GM18951 (cell line): ENCODE data around the gene PLPP4.

ENCODE experiments used
- POLR2A ChIP-seq: IDR thresholded peaks from 4 replicates; pipeline ENCODE4 v1.6.1; 2011; ENCODE audit warnings: mild to moderate bottlenecking; ENCODE audit not compliant: insufficient read length, insufficient read depth; ENCODE audit errors: extremely low read depth
- in situ Hi-C: fragments of 300-500 bp; cut with MboI; formaldehyde crosslinking; loops from one replicate; pipeline ENCODE4 v1.12.0; 2022; ENCODE audit warnings: low sequenced_read_pairs, mixed read lengths, inconsistent platforms; ENCODE audit not compliant: unreplicated experiment

Gene PLPP4

DNA sequence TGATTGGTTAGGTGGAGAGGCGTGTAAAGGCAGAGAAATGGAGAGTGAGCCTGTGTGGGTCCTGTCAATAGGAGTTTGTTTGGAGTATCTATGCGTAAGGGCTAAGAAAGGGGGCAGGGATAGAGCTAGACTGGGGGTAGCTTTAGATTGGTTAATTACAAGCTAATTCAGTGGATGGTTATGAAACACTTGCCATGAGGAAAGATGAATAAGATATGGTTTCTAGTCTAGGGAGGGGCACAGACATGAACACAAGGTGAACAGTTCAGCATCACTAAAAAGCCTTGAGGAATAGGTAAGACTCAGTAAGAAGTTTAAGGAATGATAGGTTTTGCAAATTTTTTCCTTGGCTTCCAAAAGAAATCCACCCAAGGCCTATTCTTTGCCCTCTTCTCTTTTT is 50.6 kb downstream of the PLPP4 start:
- TF ChIP-seq POLR2A = no peak
- in situ Hi-C loops = no loop called here

DNA sequence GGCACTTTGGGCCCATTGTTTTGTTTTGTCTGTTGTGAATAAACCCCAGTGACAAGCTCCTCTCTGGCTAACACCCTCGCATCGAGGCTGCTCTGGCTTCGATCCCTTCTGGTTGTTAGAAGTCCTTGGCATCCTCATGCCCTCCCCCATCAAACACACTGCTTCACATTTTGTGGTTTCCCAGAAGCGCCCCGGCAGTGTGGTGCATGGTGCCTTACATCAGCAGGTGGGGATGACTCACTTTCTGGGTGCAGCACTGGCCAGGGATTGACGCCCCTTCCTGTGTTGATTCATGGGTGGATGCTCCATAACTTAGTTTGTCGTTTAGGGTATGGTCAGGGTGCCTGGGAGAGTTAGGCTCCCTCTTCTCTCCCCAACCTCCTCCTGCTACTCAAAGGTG is 51.4 kb downstream of the PLPP4 start:
- in situ Hi-C loops = no loop called here
- no peak for TF ChIP-seq POLR2A

DNA sequence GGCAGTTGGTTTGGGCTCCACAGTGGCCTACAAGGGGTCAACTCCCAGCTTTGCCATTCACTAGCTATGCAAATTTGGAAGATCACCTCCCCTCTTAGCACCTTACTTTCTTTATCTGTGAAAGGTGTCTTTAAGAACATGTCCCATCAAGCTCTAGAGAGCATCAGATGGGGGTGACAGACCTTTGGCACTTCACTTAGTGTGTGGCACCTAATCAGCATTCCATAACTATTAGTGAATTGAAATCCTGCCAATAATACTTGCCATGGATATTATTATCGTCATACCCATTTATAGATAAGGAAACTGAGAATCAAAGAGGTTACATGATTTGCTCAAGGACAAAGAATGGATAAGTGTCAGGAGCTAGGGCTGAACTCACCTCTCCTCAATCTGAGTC is 51.9 kb downstream of the PLPP4 start:
- in situ Hi-C loops = no loop called here
- no peak for TF ChIP-seq POLR2A

DNA sequence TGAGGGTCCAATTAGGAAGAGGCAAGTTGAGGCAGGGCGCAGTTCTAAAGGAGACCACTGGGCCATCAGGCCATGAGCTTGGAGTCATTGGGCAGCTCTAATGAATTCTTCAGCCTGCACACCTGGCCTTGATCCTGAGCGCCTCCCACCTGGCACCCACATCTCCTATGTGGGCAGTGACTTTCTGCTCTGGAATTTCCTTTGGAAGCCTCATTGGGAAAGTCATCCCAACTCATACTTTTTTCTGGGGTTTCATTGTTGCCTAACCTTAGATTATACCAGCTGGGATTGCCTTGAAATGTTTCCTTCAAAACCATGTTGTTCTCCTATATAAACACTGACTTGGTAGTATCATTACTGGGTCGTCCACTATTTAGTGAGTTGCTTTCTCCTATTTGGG is 54.1 kb downstream of the PLPP4 start:
- TF ChIP-seq POLR2A = no peak
- in situ Hi-C loops = no loop called here

DNA sequence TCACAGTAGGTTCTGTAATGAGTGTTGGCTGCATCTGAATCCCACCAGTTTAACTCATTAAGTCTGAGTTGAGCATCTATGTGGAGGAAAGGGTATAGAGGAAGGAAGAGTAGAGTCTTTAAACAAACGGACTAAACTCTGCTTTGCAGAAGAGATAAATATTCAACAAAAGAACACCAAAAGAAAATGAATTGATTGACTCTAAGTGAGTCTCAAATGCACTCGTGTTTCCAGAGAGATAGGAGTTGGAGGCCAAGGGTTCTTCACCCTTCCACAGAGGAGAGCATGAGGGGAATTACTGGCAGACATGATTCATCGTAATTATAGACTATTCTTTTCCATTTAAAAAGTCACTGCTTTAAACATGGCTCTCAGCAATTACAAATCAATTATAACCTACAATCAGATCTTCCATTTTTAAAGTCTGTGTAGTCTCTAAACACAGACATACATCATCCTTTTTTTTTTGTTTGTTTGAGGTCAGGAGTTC is 56.3 kb downstream of the PLPP4 start:
- no peak for TF ChIP-seq POLR2A
- in situ Hi-C loops = no loop called here

DNA sequence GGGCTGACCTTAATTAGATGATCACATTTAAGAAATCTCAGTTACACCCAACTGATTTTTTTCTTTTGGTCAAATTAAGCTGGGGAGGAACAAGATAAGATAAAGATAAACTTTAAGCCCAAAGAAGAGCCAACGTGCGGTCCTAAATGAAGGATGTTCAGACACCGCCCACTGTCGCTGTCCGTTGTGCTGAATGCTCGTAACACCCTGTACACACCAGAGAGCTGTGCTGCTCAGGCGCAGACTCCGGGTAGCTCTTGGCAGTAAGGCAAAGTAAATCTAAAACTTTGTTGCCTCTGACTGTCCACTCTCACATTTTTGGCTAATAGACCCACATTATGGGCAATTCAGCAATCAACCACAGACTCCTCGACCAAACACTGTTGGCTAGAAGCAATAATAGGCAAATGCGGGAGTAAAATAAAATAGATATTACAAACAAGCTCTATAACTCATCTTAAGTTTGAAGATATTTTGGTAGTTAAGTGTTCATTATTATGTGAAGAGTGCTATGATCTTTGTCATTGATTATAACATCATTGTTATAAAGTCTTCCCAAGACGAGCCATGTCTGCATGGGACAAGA is 57.1 kb downstream of the PLPP4 start:
- in situ Hi-C loops = no loop called here
- no peak for TF ChIP-seq POLR2A

DNA sequence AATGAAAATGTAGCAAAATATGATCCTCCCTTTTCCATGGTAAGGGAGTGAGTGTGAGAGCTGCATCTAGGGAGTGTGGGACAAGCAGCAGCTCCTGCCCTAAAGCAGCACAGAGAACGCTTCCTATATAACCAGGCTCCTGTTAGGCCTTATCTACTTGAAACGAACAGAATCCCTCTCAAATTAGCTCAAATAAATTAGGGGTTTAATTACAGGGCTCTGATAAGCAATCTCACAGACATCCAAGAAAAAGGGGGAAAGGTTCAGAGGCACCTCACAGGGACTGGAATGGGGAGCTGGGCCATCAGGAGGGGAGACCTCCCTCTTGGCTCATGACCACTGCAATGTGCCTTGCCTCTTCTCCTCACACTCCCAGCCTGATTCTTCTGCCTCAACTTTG is 57.9 kb downstream of the PLPP4 start:
- in situ Hi-C loops = no loop called here
- TF ChIP-seq POLR2A = no peak

DNA sequence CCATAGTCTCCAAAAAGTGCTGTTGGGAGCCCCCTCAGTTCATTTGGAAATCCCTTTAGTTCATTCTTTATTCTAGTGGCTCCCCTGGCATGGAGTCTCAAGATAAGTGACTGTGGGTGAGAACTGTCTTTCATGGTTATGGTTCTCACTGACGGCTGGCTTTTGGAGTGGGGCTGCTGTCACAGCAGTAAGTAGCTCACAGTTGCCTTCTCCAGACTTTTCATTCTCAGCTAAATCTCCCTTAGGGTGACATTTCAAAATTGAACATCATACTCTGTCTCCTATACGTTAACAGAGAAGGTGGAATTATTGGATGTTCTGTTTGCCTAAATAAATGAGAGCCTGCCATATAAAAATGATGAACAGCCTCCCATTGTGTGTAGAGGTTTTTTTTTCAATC is 58.7 kb downstream of the PLPP4 start:
- in situ Hi-C loops = no loop called here
- no peak for TF ChIP-seq POLR2A

DNA sequence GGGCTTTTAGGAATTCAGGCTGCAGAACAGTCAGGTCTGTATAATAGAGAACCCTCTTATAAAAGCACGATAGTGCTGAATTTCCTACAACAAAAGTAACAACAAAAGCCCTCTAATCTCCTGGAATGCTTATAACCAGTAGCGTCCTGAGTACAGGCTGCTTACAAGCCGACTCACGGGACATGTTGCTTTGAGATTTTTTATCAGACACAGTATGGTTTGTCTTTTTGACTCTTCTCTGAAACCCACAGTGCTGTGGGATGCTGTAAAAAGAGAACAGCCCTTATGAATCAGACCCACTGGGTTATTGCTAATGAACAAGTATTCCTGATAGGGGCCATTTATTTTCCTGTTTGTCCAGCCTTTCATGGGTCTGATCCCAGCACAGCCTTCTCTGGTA is 59.4 kb downstream of the PLPP4 start:
- in situ Hi-C loops = no loop called here
- TF ChIP-seq POLR2A = no peak

DNA sequence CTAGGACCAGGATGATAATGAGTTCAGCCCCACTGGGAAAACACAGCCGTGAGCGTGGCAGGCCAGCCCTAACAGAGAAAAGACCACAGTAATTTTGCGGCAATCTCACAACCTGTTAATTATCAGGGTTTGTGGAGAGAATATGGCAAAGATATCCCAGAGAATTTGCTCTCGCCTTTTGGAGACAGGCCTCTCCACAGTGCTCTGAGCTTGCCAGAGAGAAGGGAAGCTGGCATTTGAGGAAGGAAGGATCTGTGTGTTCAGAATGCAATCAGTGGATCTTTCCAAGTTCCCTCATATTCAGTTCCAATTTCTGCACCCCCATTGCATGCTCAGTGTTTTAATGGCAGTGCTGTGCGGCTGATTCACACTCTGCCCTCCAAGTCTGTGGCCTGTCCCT is 60.2 kb downstream of the PLPP4 start:
- in situ Hi-C loops = no loop called here

DNA sequence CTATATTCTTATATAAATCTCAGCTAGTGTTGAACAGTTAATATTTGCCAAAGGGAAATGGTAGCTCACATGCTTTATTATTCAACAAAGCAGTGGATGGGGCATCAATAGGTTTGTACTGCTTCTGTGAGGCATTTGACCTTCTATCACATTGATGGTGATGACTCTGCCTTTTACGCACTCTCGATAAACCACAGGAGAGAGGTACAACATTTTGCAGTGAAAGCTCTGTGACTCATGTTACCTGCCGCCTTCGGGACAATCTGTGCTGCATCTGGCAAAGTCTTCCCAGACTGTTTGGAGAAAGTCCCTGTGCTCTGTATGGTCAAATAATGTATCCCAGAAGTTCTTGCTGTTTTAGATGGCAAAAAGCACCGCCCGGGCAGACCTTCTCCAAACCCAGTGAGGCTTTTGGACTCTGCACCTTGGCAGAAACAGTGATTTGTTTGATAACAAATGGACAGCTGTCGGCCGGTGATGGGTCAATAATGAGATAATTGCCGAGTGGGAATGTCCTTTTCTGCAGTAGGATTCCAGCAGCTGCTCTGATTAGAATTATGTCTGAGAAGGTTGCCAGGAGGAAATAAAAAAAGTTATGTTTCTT is 61.0 kb downstream of the PLPP4 start:
- no peak for TF ChIP-seq POLR2A
- in situ Hi-C loops = no loop called here

More for the DNA sequence above, 60.2 kb downstream of the PLPP4 start:
- TF ChIP-seq POLR2A = no peak

DNA sequence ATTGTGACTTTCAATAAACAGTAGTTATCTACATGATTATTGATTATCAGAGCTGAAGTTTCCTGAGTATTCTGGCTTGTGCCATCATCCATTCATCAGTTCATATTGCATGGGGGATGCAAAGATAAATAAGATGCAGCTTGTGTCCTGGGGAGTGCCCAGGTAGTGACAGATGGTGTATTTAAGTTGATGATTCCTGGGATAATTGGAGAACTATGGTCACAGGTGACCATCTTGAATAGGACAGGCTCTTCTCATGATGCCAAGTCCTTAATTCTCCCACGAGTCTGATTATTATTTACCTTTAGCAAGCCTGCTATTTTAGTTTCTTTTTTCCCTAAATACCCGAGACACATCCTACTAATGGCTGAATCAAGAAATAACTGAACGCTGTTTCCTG is 64.9 kb downstream of the PLPP4 start:
- TF ChIP-seq POLR2A = no peak
- in situ Hi-C loops = no loop called here

DNA sequence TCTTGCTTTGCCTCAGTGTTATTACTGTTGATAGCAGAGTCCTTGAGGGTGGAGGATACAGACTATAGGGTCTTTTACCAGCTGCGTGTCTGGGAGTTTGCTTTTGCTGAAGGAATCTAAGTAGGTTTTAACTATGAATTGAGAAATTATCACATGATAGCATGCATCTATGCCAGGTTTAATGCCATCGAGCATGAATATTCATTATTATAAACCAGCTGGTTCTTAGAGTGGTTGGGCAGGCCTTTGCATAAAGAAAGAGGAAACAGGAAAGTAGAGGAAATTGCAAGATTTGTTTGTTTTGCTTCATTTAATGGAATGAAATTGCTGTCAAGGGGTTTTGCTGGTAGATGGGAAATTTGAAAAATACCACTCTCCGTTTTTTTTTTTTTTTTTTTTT is 70.7 kb downstream of the PLPP4 start:
- in situ Hi-C loops = no loop called here
- no peak for TF ChIP-seq POLR2A

DNA sequence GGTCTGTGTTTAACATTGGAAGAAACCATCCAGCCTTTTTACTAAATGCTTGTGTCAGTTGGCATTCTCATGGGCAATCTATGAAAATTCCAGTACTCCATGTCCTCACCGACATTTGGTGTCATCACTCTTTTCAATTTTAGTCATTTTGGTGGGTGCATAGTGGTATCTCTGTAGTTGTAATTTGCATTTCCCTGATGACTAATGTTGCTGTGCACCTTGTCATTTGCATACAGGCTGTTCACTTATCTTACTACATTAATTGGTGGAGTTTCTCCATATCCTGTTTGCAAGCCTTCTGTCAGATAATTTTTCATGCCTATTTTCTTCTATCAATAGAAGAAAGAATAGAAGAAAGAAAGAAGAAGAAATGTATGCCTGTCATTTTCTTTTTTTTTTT is 73.7 kb downstream of the PLPP4 start:
- TF ChIP-seq POLR2A = no peak
- in situ Hi-C loops = no loop called here
